ENCODE measurements around the gene COL5A1. TPM values are rescaled to one million over a fixed set of nuclear protein-coding genes. Genes with fewer than 3 reads are reported as not detected.
"Not testable (repeated sequence)": the region's sequence is repeated elsewhere in the genome, so short reads cannot be mapped to it uniquely, and the experiment has no call there.

COL5A1 gene
- total RNA-seq, 2 donors from 2014 or later, result 127 to 129 TPM

DNA sequence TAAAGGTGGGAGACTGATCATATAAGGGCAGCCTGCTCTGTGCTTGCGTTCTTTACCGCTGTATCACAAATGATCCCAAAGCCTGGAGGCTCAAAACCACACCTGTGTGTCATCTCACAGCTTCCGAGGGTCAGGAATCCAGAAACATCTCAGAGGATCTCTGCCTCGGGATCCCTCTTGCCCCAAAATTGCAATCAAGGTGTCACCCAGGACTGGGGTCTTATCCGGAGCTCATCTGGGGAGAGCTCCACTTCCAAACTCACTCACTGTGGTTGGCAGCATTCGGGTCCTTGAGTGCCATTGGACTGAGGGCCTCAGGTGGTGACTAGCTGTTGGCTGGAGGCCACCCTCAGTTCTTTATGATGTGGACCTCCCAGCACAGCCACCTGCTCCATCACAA is 212.3 kb downstream of the COL5A1 start:
- TF ChIP-seq, protein P1, sequence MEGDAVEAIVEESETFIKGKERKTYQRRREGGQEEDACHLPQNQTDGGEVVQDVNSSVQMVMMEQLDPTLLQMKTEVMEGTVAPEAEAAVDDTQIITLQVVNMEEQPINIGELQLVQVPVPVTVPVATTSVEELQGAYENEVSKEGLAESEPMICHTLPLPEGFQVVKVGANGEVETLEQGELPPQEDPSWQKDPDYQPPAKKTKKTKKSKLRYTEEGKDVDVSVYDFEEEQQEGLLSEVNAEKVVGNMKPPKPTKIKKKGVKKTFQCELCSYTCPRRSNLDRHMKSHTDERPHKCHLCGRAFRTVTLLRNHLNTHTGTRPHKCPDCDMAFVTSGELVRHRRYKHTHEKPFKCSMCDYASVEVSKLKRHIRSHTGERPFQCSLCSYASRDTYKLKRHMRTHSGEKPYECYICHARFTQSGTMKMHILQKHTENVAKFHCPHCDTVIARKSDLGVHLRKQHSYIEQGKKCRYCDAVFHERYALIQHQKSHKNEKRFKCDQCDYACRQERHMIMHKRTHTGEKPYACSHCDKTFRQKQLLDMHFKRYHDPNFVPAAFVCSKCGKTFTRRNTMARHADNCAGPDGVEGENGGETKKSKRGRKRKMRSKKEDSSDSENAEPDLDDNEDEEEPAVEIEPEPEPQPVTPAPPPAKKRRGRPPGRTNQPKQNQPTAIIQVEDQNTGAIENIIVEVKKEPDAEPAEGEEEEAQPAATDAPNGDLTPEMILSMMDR (IDR thresholded peaks at IDR 0.05), result no peak
- peaks cover 3 to 6% of the 10 kb centered on the region in 2 donors for H3K4me1 ChIP-seq (ENCODE audit: control insufficient read depth in 1 of 2, low read depth in 2 of 2)
- H3K9me3 ChIP-seq, result no peaks in the 10 kb centered on the region
- DNase-seq (ENCODE audit: low spot score) (no peak), ATAC-seq (ENCODE audit: insufficient number of reproducible peaks, low FRiP score, low read depth) (no peak)
- H3K27me3 ChIP-seq (replicated peaks; ENCODE audit: insufficient read depth), result no peaks in the 10 kb centered on the region
- H3K36me3 ChIP-seq, result no peaks in the 10 kb centered on the region
- no peak overlapping the region for H3K27ac ChIP-seq
- no peak overlapping the region for H3K4me3 ChIP-seq

DNA sequence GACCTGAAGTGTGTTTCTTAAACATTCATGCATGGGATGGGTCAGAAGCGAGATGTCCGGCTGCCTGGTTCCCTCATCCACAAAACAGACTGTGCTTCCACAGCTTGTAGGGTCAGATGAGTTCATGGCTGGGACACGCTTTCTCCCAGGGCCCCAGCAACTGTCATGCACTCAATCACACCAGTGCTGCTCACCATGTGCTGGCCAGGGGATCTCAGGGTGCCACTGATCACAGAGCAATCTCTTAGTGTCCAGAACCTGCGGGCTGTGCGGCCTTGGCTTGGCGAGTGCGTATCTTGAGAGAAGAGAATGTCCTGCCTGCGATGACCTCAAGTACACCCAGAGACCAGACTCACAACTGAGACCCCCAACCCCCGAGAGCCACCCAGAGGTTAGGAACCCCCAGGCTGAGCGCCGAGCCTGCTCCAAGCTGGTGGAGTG is 213.0 kb downstream of the COL5A1 start:
- H3K27me3 ChIP-seq (replicated peaks; ENCODE audit: insufficient read depth), result no peaks in the 10 kb centered on the region
- no peaks in the 10 kb centered on the region for H3K36me3 ChIP-seq
- H3K4me1 ChIP-seq (ENCODE audit: control insufficient read depth in 1 of 2, low read depth in 2 of 2), result peaks cover 3 to 6% of the 10 kb centered on the region in 2 donors
- ATAC-seq (ENCODE audit: insufficient number of reproducible peaks, low FRiP score, low read depth) (no peak), DNase-seq (ENCODE audit: low spot score) (no peak)
- TF ChIP-seq, protein P1 (IDR thresholded peaks at IDR 0.05), result no peak
- H3K9me3 ChIP-seq, result no peaks in the 10 kb centered on the region
- H3K27ac ChIP-seq, result no peak overlapping the region
- no peak overlapping the region for H3K4me3 ChIP-seq

DNA sequence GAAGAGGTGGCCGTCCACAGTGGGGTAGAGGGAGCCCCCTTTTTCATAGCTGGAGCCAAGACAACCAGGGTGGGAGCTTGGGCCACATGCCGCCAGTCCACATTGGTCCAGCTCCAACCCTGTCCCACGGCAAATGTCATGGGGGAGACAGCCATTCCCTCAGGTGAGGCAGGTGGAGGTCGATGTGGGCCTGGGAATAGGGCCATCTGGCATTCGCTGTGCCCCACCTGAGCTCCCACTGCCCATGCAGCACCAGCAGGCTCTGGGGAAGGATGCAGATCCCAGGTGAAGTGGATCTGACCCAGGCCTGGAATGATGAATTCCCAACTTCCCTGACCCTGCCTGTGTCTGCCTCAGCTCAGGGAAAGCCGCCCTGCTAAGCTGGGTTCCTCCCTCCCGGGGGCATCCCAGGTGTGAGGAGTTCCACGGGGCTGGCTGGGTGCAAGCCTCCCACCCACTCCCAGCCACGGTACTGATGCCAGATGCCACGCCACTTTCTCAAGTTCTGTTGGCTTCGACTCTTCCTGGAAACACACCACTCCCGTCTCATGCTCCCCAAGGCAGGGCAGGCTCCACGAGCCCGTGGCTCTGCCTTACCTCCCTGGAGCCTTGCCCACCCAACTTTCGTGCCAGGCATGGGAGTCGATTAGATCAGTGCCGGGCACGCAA is 213.8 kb downstream of the COL5A1 start:
- Histone ChIP-seq H3K4me3 (no peak overlapping the region), H3K27ac (no peak overlapping the region), H3K36me3 (no peaks in the 10 kb centered on the region), H3K4me1 (ENCODE audit: control insufficient read depth in 1 of 2, low read depth in 2 of 2) (peaks cover 3 to 6% of the 10 kb centered on the region in 2 donors), H3K9me3 (no peaks in the 10 kb centered on the region), H3K27me3 (replicated peaks; ENCODE audit: insufficient read depth) (no peaks in the 10 kb centered on the region)
- TF ChIP-seq, protein P1 (IDR thresholded peaks at IDR 0.05), result no peak
- ATAC-seq (ENCODE audit: insufficient number of reproducible peaks, low FRiP score, low read depth) (no peak), DNase-seq (ENCODE audit: low spot score) (no peak)

DNA sequence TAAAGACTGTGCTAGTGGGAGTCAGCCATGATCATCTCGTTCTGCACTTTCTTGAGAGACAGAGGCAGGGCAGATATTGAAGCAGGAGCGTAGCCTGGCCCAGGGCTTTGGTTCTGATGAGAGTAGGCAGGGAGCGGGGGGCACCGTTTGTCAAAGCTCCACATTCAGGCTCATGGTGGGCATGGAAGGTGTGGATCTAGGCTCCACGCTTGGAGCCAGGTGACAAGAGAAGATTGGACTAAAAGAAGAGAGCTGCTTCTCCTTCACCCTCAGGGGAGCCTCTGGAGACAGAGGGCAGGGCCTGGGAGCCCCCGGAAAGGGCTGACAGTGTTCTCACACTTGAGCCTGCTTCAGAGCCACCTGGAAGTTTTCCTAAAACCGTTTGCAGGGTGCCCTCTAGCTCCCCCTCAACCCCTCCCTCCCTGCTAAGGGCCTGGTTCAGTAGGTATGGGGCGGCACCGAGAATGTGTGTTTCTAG is 214.3 kb downstream of the COL5A1 start:
- Histone ChIP-seq H3K4me3 (no peak overlapping the region), H3K4me1 (ENCODE audit: control insufficient read depth in 1 of 2, low read depth in 2 of 2) (peaks cover 3 to 6% of the 10 kb centered on the region in 2 donors), H3K36me3 (no peaks in the 10 kb centered on the region), H3K9me3 (no peaks in the 10 kb centered on the region), H3K27ac (no peak overlapping the region), H3K27me3 (replicated peaks; ENCODE audit: insufficient read depth) (no peaks in the 10 kb centered on the region)
- TF ChIP-seq, protein P1 (IDR thresholded peaks at IDR 0.05), result no peak
- DNase-seq (ENCODE audit: low spot score), result no peak
- no peak for ATAC-seq (ENCODE audit: insufficient number of reproducible peaks, low FRiP score, low read depth)

DNA sequence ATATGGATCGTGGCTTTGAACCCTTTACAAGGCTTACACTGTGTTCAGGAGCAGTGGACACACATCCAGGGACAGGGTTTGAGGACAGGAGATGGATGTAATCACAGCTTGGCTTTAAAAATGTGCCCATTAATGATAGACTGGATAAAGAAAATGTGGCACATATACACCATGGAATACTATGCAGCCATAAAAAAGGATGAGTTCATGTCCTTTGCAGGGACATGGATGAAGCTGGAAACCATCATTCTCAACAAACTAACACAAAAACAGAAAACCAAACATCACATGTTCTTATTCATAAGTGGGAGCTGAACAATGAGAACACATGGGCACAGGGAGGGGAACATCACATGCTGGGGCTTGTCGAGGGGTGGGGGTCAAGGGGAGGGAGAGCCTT is 215.8 kb downstream of the COL5A1 start:
- H3K27ac ChIP-seq; H3K27me3 ChIP-seq (replicated peaks; ENCODE audit: insufficient read depth); H3K4me1 ChIP-seq (ENCODE audit: control insufficient read depth in 1 of 2, low read depth in 2 of 2); DNase-seq (ENCODE audit: low spot score); H3K4me3 ChIP-seq; ATAC-seq (ENCODE audit: insufficient number of reproducible peaks, low FRiP score, low read depth); H3K9me3 ChIP-seq; H3K36me3 ChIP-seq: not testable (repeated sequence)
